ENCODE measurements around the gene FAM200C.

GRCh38 chr5:160448886-160449285 lies 49.0 kb upstream of the FAM200C start:
- TF ChIP-seq JUND (IDR thresholded peaks at IDR 0.05) (no peak), CTCF (IDR thresholded peaks at IDR 0.05 in 2 of 3, conservative IDR thresholded peaks at IDR 0.05 in 1 of 3; ENCODE audit: borderline replicate concordance in 1 of 3, insufficient read depth in 1 of 3, low read depth in 2 of 3, low read length in 2 of 3) (no peak), CEBPB (IDR thresholded peaks at IDR 0.05; ENCODE audit: low read depth) (no peak), POLR2A (IDR thresholded peaks at IDR 0.05; ENCODE audit: borderline replicate concordance, extremely low read depth, insufficient read depth, insufficient read length) (no peak), ZNF274 (IDR thresholded peaks at IDR 0.05; ENCODE audit: low read depth, low read length) (no peak), ZFX (IDR thresholded peaks at IDR 0.05) (no peak), YY1 (IDR thresholded peaks at IDR 0.05; ENCODE audit: extremely low read depth, insufficient replicate concordance, low read depth, low read length) (no peak), REST (IDR thresholded peaks at IDR 0.05; ENCODE audit: low read depth) (no peak)
